Retinal pigment epithelial cell (primary cell): ENCODE measurements around the gene SLX9.
A peak's percentile ranks its signal among the peaks of the same experiment; 100 is the strongest.

Experiments
- DNase-seq: peaks from one replicate; pipeline ENCODE4 v3.0.0-alpha.2; 2010; ENCODE audit warnings: low read depth
- H3K4me3 ChIP-seq: 2 replicates; pipeline ENCODE4 v1.5.1; 2011; ENCODE audit warnings: mild to moderate bottlenecking, low read length, control low read depth, moderate library complexity
- CTCF ChIP-seq: conservative IDR thresholded peaks from 2 replicates; pipeline ENCODE4 v1.5.1; 2011; ENCODE audit warnings: low read depth, low read length, control low read depth, inconsistent platforms

SLX9 gene

DNA sequence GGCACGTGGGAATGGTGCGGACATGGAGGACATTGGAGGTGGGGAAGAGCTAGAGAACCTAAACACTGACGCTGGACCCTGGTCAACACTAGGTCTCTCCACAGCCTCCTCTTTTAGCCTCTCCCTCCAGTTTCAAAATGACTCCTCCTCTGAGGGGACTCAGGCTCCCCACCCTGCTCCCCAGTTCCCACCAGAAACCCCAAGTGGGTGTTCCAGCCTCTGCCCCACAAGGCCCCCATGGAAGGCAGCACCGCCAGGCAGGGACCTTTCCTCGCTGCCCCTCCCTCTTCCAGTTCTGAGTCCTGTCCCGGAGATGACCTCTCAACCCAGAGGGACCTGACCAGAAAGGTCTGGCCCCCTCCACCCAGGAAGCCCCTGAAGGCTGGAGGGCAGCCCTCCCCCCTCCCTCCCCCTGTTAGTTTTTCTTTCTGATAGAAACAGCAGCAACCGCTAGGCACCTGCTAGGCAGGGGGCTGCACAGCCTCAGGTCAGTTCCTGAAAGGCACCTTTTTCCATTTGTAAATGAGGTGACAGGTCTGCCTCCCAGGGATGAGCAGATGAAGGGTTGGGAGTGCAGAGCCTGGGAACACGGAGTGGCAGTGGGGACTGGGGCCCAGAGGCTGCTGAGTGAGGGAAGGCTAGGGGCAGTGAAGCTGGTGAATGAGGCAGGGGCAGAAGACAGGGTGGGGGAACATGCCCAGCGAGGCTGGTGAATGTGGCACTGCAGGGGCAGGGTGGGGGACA lies 9.9 kb upstream of the SLX9 start:
- H3K4me3 ChIP-seq: no peak overlapping the region
- DNase-seq: no peak
- TF ChIP-seq CTCF: no peak

GRCh38 chr21:44930543-44930981 lies 9.3 kb upstream of the SLX9 start:
- DNase-seq: no peak
- no peak overlapping the region for H3K4me3 ChIP-seq
- no peak for TF ChIP-seq CTCF

DNA sequence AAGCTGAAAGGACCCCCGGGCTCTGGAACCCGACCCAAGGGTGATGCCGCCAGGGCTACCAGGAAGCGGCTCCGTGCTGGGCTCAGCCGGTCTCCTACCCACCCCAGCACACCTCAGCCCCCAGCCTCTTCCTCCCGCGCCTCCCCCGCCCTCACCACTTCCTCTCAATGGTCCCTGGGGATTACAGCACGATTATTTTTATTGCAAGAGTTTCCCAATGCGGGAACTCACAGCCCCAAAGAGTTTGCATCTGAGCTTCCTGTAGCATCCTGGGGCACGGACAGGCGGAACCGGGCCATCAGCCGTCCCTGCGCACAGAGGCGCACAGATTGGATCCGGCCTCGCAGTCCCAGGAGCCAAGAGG lies 8.7 kb upstream of the SLX9 start:
- no peak for TF ChIP-seq CTCF
- no peak for DNase-seq
- no peak overlapping the region for H3K4me3 ChIP-seq

DNA sequence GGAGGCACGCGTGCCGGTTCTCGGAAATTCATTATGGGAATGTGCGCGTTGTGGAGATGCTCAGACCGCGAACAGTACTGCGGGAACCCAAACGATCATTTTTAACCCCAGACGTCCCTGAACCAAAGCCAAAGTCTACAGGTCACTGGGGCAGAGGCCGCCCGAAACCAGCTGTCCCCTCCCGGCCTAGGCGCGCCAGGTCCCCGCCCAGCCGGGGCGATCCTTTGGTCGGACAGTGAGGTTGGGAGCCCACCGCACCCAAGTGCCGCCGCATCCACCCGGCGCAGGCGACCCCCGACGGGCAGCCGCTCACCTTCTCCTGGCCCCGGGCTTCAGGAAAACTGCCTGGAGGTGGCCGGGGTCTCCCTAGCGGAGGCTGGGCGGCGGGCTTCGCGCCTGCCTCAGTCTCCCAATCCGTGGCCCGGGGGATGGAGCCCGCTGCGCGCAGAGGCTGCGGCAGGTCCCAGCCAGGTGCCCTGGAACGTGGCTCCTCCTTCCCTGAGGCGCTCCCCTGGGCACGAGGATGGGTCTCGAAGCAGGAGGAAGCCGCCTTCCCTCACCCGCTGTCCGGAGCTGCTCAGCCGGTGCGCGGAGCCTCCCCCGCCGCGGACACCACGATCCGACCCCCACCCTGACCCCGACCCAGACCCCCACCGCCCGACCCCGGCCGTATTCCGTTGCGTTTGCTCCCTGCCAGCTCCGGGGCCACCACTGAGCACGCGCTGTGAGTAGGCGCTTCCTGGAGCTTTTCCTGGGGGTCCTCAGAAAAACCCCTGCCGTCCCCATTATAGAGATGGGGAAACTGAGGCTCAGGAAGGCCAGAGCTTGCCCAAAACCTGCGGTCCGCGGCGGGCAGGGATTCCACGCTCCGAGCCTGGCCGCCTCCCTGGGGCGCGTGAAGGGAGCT lies 8.1 kb upstream of the SLX9 start:
- TF ChIP-seq CTCF: no peak
- no peak overlapping the region for H3K4me3 ChIP-seq
- DNase-seq: no peak

GRCh38 chr21:44932408-44933181 lies 7.2 kb upstream of the SLX9 start:
- H3K4me3 ChIP-seq: no peak overlapping the region
- DNase-seq: no peak
- TF ChIP-seq CTCF: peak; percentile 45

- TF ChIP-seq CTCF: no peak
Measured at GRCh38 chr21:44933199-44933917, 6.5 kb upstream of the SLX9 start.

More at GRCh38 chr21:44933199-44933917, 6.5 kb upstream of the SLX9 start:
- H3K4me3 ChIP-seq: no peak overlapping the region
- DNase-seq: no peak
